ENCODE data around the gene IMPDH1. TPM values are rescaled to one million over a fixed set of nuclear protein-coding genes. Genes with fewer than 3 reads are reported as not detected.

The IMPDH1 gene
- total RNA-seq, 2 donors from 2014 or later: 17.4 to 27.4 TPM

- no peaks in the 10 kb centered on the region for H3K27me3 ChIP-seq
- peaks cover 54% of the 10 kb centered on the region for H3K36me3 ChIP-seq
- H3K27ac ChIP-seq: no peak overlapping the region
- H3K9me3 ChIP-seq: no peaks in the 10 kb centered on the region
- no peak for DNase-seq (ENCODE audit: low spot score)
- no peak overlapping the region for H3K4me3 ChIP-seq
- no peak for TF ChIP-seq CTCF (IDR thresholded peaks at IDR 0.05)
- H3K4me1 ChIP-seq: no peaks in the 10 kb centered on the region
Measured at GRCh38 chr7:128394904-128395496, 14.8 kb downstream of the IMPDH1 start.

GRCh38 chr7:128393526-128394330 lies 16.1 kb downstream of the IMPDH1 start:
- Histone ChIP-seq H3K27me3 (no peaks in the 10 kb centered on the region), H3K27ac (no peak overlapping the region), H3K36me3 (peaks cover 49% of the 10 kb centered on the region), H3K4me3 (no peak overlapping the region), H3K4me1 (no peaks in the 10 kb centered on the region), H3K9me3 (no peaks in the 10 kb centered on the region)
- no peak for TF ChIP-seq CTCF (IDR thresholded peaks at IDR 0.05)
- DNase-seq (ENCODE audit: low spot score): no peak

GRCh38 chr7:128392446-128393327 lies 17.1 kb downstream of the IMPDH1 start:
- Histone ChIP-seq H3K4me1 (no peaks in the 10 kb centered on the region), H3K27me3 (no peaks in the 10 kb centered on the region), H3K36me3 (peaks cover 39% of the 10 kb centered on the region), H3K27ac (no peak overlapping the region), H3K4me3 (no peak overlapping the region), H3K9me3 (no peaks in the 10 kb centered on the region)
- DNase-seq (ENCODE audit: low spot score): no peak
- no peak for TF ChIP-seq CTCF (IDR thresholded peaks at IDR 0.05)

GRCh38 chr7:128391805-128392204 lies 18.0 kb downstream of the IMPDH1 start:
- H3K4me3 ChIP-seq: no peak overlapping the region
- TF ChIP-seq CTCF (IDR thresholded peaks at IDR 0.05): no peak
- H3K27me3 ChIP-seq: no peaks in the 10 kb centered on the region
- H3K36me3 ChIP-seq: peaks cover 30% of the 10 kb centered on the region
- H3K27ac ChIP-seq: no peak overlapping the region
- DNase-seq (ENCODE audit: low spot score): no peak
- no peaks in the 10 kb centered on the region for H3K4me1 ChIP-seq
- no peaks in the 10 kb centered on the region for H3K9me3 ChIP-seq

- Histone ChIP-seq H3K9me3 (no peaks in the 10 kb centered on the region), H3K4me1 (no peaks in the 10 kb centered on the region), H3K36me3 (peaks cover 22% of the 10 kb centered on the region), H3K27me3 (no peaks in the 10 kb centered on the region), H3K4me3 (no peak overlapping the region), H3K27ac (no peak overlapping the region)
- TF ChIP-seq CTCF (IDR thresholded peaks at IDR 0.05): no peak
- no peak for DNase-seq (ENCODE audit: low spot score)
Measured at GRCh38 chr7:128390871-128391565, 18.8 kb downstream of the IMPDH1 start.
